IMR-90 (cell line): ENCODE data around the gene BTBD9. TPM values are rescaled to one million over a fixed set of nuclear protein-coding genes. Genes with fewer than 3 reads are reported as not detected.

Experiments
- ATAC-seq: fragments of 200-7000 bp; cut with Tn5 transposase; 2 replicates; pipeline ENCODE4 v1.9.1; 2020; ENCODE audit warnings: low read depth, mild to moderate bottlenecking, moderate library complexity
- BruUV-seq: library from RNA; stranded (reverse); fragments of 400-500 nt; replicated peaks from 2 replicates; lab custom pipeline; 2021; lab: Mats Ljungman, UMichigan
- CTCF ChIA-PET: fragments of 300-600 bp; formaldehyde crosslinking; extraction: SDS; loops from one replicate; lab custom pipeline; 2021; ENCODE audit warnings: antibody characterized with exemption; lab: Yijun Ruan, JAX
- POLR2A ChIA-PET: fragments of 300-600 bp; sonication (Branson Sonifier 250); formaldehyde crosslinking; loops from one replicate; lab custom pipeline; 2022; ENCODE audit warnings: antibody characterized with exemption; ENCODE audit not compliant: unreplicated experiment; lab: Charles Lee
- DNase-seq: peaks from one replicate; pipeline ENCODE4 v3.0.0; 2013
- H2AFZ ChIP-seq: replicated peaks from 2 replicates; pipeline ENCODE3; 2013; ENCODE audit warnings: low read length, mild to moderate bottlenecking; ENCODE audit not compliant: poor library complexity
- H2AK5ac ChIP-seq: 2 replicates; pipeline ENCODE4 v1.6.1; 2013; ENCODE audit warnings: low read depth, low read length, inconsistent platforms
- H2AK9ac ChIP-seq: replicated peaks from 2 replicates; pipeline ENCODE3; 2013; ENCODE audit warnings: mild to moderate bottlenecking, low read depth, low read length, moderate library complexity; ENCODE audit not compliant: poor library complexity
- H2BK120ac ChIP-seq: 2 replicates; pipeline ENCODE4 v1.6.1; 2013; ENCODE audit warnings: low read depth, low read length, inconsistent platforms
- H2BK15ac ChIP-seq: 3 replicates; pipeline ENCODE4 v1.6.1; 2013; ENCODE audit warnings: low read depth, low read length, inconsistent platforms
- H2BK20ac ChIP-seq: 2 replicates; pipeline ENCODE4 v1.6.1; 2013; ENCODE audit warnings: low read depth, mild to moderate bottlenecking, inconsistent platforms, low read length, moderate library complexity
- H2BK5ac ChIP-seq: 2 replicates; pipeline ENCODE4 v1.6.1; 2013; ENCODE audit warnings: mild to moderate bottlenecking, low read depth, low read length, inconsistent platforms; ENCODE audit not compliant: poor library complexity, severe bottlenecking
- H3K14ac ChIP-seq: replicated peaks from 2 replicates; pipeline ENCODE4 v1.6.1; 2013; ENCODE audit warnings: low read depth, low read length, inconsistent platforms
- H3K18ac ChIP-seq: 2 replicates; pipeline ENCODE4 v1.6.1; 2013; ENCODE audit warnings: low read depth, low read length, control low read depth
- H3K23ac ChIP-seq: 2 replicates; pipeline ENCODE4 v1.6.1; 2013; ENCODE audit warnings: low read depth, low read length, inconsistent platforms
- H3K27ac ChIP-seq: 2 replicates; pipeline ENCODE4 v1.5.1; 2013; ENCODE audit warnings: mild to moderate bottlenecking, control low read depth, low read length; ENCODE audit not compliant: insufficient read depth
- H3K27me3 ChIP-seq: 2 replicates; pipeline ENCODE4 v1.6.1; 2013; ENCODE audit warnings: low read length; ENCODE audit not compliant: control insufficient read depth, insufficient read depth
- H3K36me3 ChIP-seq: 2 replicates; pipeline ENCODE4 v1.6.1; 2013; ENCODE audit warnings: low read length, mixed read lengths; ENCODE audit not compliant: control insufficient read depth, insufficient read depth
- H3K4ac ChIP-seq: 2 replicates; pipeline ENCODE4 v1.6.1; 2013; ENCODE audit warnings: low read depth, low read length, inconsistent platforms
- H3K4me1 ChIP-seq: 2 replicates; pipeline ENCODE4 v1.6.1; 2013; ENCODE audit warnings: low read length, mixed read lengths; ENCODE audit not compliant: control insufficient read depth, insufficient read depth
- H3K4me2 ChIP-seq: 2 replicates; pipeline ENCODE4 v1.6.1; 2013; ENCODE audit warnings: low read depth, mild to moderate bottlenecking, control low read depth, low read length, moderate library complexity
- H3K4me3 ChIP-seq: 2 replicates; pipeline ENCODE4 v1.5.1; 2013; ENCODE audit warnings: low read depth, mild to moderate bottlenecking, control low read depth, low read length, moderate library complexity; ENCODE audit not compliant: insufficient read depth
- H3K56ac ChIP-seq: 2 replicates; pipeline ENCODE4 v1.6.1; 2013; ENCODE audit warnings: low read length, inconsistent platforms; ENCODE audit not compliant: insufficient read depth; ENCODE audit errors: extremely low read depth
- H3K79me1 ChIP-seq, 2 experiments: 2 replicates each; pipeline ENCODE4 v1.6.1; 2013; ENCODE audit warnings: low read length in 2 of 2, inconsistent platforms in 1 of 2, low read depth in 1 of 2
- H3K9ac ChIP-seq: 2 replicates; pipeline ENCODE4 v1.6.1; 2013; ENCODE audit warnings: low read depth, low read length, control low read depth
- H3K9me1 ChIP-seq: 2 replicates; pipeline ENCODE4 v1.6.1; 2013; ENCODE audit warnings: low read length, inconsistent platforms; ENCODE audit not compliant: insufficient read depth
- H3K9me3 ChIP-seq: 2 replicates; pipeline ENCODE4 v1.6.1; 2013; ENCODE audit warnings: low read length; ENCODE audit not compliant: control insufficient read depth, insufficient read depth
- H4K20me1 ChIP-seq: 2 replicates; pipeline ENCODE4 v1.6.1; 2013; ENCODE audit warnings: low read length, inconsistent platforms; ENCODE audit not compliant: insufficient read depth
- H4K5ac ChIP-seq: 2 replicates; pipeline ENCODE4 v1.6.1; 2013; ENCODE audit warnings: mild to moderate bottlenecking, low read depth, low read length, control low read depth
- H4K8ac ChIP-seq, 2 experiments: 2 replicates each; pipeline ENCODE4 v1.6.1; 2013; ENCODE audit warnings: low read depth in 2 of 2, low read length in 2 of 2, control low read depth in 1 of 2, inconsistent platforms in 1 of 2
- H4K91ac ChIP-seq: 2 replicates; pipeline ENCODE4 v1.6.1; 2013; ENCODE audit warnings: low read depth, low read length, inconsistent platforms; ENCODE audit not compliant: insufficient read depth
- FOS ChIP-seq: fragments of 150-350 bp; IDR thresholded peaks from 2 replicates; pipeline ENCODE4 v1.6.1; 2016; ENCODE audit warnings: low read depth, low read length
- WGBS, 2 experiments: methylation state at CpG; one replicate each; pipeline versions ENCODE4 v1.1.5 to v1.1.7; 2013; ENCODE audit warnings: missing lambda C conversion rate in 2 of 2; ENCODE audit not compliant: insufficient read length in 1 of 2; ENCODE audit errors: extremely low coverage in 2 of 2; 5-methylcytosine and 5-hydroxymethylcytosine counted together
- dilution Hi-C: fragments of 300-500 bp; cut with HindIII; formaldehyde crosslinking; loops from one replicate; pipeline ENCODE4 v1.14.3; 2018; ENCODE audit warnings: low sequenced_read_pairs; ENCODE audit not compliant: unreplicated experiment
- in situ Hi-C: fragments of 300-500 bp; cut with MboI; formaldehyde crosslinking; loops from 3 replicates; pipeline ENCODE4 v1.14.3; 2019; ENCODE audit warnings: low sequenced_read_pairs, inconsistent platforms, mixed read lengths
- intact Hi-C: fragments of 100-400 bp; cut with micrococcal nuclease; formaldehyde crosslinking; loops from 2 replicates; pipeline ENCODE4 v1.10.0; 2022
- polyA plus RNA-seq, 3 experiments: library from polyadenylated mRNA; depleted of rRNA; stranded (reverse); fragments of >200 nt; gene quantifications; 2 replicates each; pipeline ENCODE4 v1.2.3, GENCODE V29; 2012; ENCODE audit warnings: low replicate concordance in 1 of 3
- total RNA-seq: library from RNA; depleted of rRNA; stranded (reverse); fragments of >200 nt; gene quantifications from 2 replicates; pipeline ENCODE4 v1.2.3, GENCODE V29; 2012
- TF ChIP-seq, protein P1 (sequence below): fragments of 150-350 bp; IDR thresholded peaks from 2 replicates; pipeline ENCODE4 v1.6.1; 2017; ENCODE audit warnings: mild to moderate bottlenecking, antibody characterized with exemption, low read length, low read depth

The BTBD9 gene
- total and polyA plus RNA-seq, 2 of the 4 experiments (the other 2 are of a cell fraction), result 4.1 to 22.0 TPM

DNA sequence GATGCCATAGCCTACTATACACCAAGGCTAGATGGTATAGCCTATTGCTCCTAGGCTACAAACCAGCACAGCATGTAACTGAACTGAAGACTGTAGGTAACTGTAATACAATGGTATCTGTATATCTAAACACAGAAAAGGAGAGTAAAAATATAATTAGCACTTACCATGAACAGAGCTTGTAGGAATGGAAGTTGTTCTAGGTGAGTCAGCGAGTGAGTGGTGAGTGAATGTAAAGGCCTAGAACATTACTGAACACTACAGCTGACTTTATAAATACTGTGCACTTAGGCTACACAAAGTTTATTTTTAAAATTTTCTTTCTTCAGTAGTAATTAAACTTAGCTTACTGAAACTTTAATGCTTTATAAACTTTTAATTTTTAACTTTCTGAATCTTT is 129.5 kb downstream of the BTBD9 start:
- no CpG with 5 or more reads among the region's 1 CpG for WGBS, 2 experiments
- in situ Hi-C loops (no loop called here), intact Hi-C loops (no loop called here), dilution Hi-C loops (no loop called here)
- Histone ChIP-seq H4K20me1 (peaks cover 11% of the 10 kb centered on the region; the same call in 1 of the 2 replicates), H4K8ac (peak overlapping the region in 1 of 2 experiments; percentile 17; a peak in 1 of 4 replicates), H3K14ac (peak overlapping the region; percentile 81), H3K4me3 (no peak overlapping the region), H3K79me1 (peaks cover 2 to 7% of the 10 kb centered on the region in 2 experiments; a peak in 1 of 4 replicates), H3K56ac (no peak overlapping the region), H3K36me3 (no peaks in the 10 kb centered on the region), H3K4me2 (peak overlapping the region; percentile 61; the same call in 1 of the 2 replicates), H3K9ac (no peak overlapping the region), H2BK120ac (peak overlapping the region; percentile 20), H3K18ac (peak overlapping the region; percentile 78), H3K23ac (no peak overlapping the region), H3K4ac (peak overlapping the region; percentile 20; the same call in 1 of the 2 replicates), H4K91ac (0 out of 2 replicates have a peak overlapping the region, but pooled peaks have one; percentile 5), H2BK5ac (peak overlapping the region; percentile 96), H3K27ac (no peak overlapping the region), H3K4me1 (peaks cover 8% of the 10 kb centered on the region), H2AFZ (no peak overlapping the region), H3K27me3 (no peaks in the 10 kb centered on the region), H2AK9ac (no peak overlapping the region), H4K5ac (no peak overlapping the region; the same call in 1 of the 2 replicates), H3K9me1 (peaks cover 6% of the 10 kb centered on the region), H2AK5ac (peak overlapping the region; percentile 90), H3K9me3 (no peaks in the 10 kb centered on the region), H2BK20ac (peak overlapping the region; percentile 48; the same call in 1 of the 2 replicates), H2BK15ac (no peak overlapping the region)
- CTCF ChIA-PET, result interaction anchor here (0.7 to 1.8 kb wide), 3 partner anchors 17 to 415 kb away, joined by 3 to 5 read pairs (median 5); no protein-coding TSS in a partner anchor
- TF ChIP-seq FOS, result 0 out of 2 replicates have a peak, but pooled peaks have one; percentile 11
- TF ChIP-seq, protein P1, sequence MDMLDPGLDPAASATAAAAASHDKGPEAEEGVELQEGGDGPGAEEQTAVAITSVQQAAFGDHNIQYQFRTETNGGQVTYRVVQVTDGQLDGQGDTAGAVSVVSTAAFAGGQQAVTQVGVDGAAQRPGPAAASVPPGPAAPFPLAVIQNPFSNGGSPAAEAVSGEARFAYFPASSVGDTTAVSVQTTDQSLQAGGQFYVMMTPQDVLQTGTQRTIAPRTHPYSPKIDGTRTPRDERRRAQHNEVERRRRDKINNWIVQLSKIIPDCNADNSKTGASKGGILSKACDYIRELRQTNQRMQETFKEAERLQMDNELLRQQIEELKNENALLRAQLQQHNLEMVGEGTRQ, result no peak
- peak; percentile 73 for DNase-seq
- BruUV-seq, result no TSS peak
- ATAC-seq, result peak; percentile 59
- POLR2A ChIA-PET, result no interaction called here
